Bone marrow (tissue), 2 donors: ENCODE measurements around the gene HEXIM2.
"Not testable (repeated sequence)": the region's sequence is repeated elsewhere in the genome, so short reads cannot be mapped to it uniquely, and the experiment has no call there.

ENCODE experiments used
- DNase-seq, 2 donors: peaks; one replicate each; lab custom pipeline; 2025; lab: John Stamatoyannopoulos, UW

The HEXIM2 gene, protein sequence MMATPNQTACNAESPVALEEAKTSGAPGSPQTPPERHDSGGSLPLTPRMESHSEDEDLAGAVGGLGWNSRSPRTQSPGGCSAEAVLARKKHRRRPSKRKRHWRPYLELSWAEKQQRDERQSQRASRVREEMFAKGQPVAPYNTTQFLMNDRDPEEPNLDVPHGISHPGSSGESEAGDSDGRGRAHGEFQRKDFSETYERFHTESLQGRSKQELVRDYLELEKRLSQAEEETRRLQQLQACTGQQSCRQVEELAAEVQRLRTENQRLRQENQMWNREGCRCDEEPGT

DNA sequence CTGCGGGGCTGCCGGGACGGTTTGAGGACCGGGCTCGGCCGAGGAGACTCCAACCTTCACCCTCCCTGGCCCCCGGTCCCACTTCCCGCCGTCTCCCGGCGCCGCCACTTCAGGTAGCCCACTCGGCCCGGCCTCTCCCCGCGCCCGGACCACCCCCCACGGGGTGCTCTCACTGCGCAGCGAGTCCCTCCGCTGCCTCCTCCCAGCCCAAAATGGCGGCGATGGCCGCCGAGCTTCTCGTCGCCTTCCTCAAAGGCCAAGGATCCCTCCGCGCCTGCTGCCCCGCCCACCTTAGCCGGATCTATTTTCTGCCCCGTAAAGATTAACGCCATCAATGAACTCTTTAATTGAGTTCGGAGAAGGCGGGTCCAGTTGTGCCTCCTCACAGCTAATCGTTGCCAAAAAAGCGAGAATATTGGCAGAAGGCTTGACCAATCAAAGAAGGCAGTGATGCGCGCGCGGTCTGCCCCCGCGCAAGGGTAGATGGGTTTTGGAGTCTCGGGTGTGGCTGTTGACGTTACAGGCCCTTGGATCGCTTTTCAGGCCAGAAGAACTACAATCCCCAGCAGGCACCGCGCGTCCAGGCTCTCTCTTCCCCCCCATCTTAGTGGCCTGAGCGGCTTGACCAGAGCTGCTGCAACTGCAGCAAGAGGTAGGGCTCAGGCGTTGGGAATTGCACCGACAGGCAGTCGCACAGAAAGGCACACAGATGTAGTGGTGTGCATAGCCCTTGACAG, at the start of gene HEXIM2:
HEXIM2 (plus strand) TSS at position 588 of the 737 bp plus-strand sequence. CDS start 919 bp downstream, outside the sequence.
- peak; percentile 92 to 98 for DNase-seq

DNA sequence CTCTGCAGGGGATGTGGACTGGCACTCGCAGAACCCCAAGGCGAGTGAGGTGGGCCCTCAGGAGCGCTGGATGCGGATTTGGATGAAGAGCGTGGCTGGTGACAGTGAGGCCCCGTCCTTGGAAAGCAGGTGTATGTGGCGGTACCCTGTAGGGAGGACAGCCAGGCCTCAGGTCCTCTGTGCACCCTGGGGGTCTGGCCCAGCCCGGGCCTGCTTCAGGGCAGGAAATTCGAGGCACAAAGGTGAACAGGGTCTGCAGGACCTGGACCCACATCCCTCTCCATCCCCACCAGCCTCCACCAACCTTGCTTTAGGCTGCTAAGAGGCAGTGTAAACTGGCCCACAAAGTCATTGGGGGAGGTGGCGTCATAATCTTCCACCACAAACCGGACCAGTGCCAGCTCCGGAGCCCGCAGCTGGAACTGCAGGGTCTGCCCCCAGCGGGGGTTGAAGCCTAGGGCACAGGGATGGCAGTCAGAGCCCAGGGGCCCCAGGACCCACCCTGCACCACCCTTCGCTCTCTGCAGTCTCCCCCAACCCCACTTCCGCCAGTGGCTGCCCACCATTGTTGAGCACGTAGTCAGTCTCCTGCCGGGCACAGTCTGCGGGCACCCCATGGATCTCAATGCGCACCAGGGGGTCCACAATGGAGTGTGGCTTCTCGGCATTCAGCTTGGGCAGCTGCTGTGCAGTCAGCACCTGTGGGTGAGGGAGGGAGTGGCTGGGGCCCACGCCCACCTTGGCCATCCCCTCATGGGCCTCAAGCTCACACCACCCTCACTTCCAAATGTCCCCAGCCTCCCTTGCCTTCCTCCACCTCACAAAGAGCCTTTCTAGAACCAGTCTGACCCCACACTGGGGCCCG, 48.9 kb upstream of the HEXIM2 start:
- no peak for DNase-seq

DNA sequence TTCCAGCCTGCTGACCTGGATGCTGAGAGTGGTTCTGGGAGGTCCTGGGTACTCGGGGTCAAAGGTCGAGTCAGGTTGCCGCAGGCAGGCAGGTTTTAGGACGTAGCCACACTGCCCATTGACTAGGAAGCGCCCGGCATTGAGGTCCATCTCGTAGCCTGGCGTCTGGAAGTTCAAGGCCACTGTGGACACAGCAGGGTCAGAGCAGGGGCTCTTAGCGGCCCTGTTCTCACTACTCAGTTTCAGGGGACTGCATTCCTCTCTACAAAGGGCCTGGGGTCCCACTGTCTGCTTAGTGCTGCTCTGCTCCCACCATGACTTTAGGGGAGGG, 48.3 kb upstream of the HEXIM2 start:
- DNase-seq = no peak

DNA sequence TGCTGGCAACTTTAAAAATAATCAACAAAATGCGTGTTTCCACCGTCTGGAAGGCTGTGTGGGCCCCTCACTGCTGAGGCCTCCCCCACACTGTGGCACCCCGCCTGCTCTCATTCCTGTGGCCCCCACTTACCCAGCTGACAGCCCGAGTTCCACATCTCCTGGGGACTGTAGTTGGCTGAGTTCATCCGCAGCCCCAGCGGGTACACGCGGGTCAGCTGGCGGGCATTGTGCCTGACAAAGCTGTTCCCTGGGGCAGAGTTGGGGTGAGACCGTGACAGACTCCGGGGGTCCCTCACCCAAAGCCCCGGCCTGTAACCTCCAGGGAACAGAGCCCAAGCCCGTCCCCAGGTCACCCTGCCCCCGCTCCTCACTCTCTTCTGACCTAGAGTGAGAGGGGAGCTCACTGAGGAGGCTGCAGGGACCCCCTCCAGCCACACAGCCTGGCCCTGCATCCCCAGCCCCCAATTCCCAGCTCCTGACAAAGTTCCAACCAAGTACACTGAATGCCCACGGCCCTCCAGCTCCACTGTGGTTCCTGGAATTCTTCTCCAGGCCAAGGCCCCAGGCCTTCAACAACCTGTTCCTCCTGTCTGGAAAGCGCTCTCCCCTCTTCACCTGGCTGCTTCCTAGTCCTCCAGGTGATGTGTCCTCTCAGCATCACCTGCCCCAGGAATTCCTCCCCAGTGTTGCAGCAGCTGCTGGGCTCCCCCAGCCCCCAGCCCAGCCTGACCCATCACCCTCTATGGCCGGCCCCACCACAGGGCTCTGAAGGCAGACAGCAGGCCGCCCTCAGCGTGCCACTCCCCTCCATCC, 47.4 kb upstream of the HEXIM2 start:
- DNase-seq = no peak

DNA sequence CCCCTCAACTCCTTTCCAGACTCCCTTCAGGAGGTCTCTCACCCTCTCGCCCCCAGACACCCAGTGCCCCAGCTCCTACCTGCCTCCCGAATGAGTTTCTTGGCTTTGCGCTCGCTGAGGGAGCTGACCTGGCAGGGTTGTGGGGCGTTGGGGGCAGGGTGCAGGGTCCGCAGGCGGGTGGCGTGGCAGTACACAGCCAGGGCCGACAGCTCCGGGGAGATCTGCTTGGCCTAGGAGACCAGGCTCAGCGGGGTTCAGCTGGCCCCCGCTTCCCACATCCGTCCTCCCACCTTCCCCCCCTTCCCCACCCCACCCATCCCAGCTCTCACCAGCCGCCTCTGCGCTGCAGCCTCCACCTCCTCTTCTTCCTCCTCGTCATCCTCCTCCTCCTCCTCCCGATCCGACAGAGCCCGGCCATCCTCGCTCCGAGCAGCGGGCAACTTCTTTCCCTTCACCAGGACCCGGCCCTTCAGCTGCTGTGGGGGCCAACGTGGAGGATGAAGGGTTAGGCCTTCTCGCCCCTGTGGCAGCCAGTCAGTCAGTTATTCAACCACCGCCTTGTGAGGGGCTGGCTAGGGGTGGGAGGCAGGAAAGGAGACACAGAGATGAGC, 46.6 kb upstream of the HEXIM2 start:
- no peak for DNase-seq

DNA sequence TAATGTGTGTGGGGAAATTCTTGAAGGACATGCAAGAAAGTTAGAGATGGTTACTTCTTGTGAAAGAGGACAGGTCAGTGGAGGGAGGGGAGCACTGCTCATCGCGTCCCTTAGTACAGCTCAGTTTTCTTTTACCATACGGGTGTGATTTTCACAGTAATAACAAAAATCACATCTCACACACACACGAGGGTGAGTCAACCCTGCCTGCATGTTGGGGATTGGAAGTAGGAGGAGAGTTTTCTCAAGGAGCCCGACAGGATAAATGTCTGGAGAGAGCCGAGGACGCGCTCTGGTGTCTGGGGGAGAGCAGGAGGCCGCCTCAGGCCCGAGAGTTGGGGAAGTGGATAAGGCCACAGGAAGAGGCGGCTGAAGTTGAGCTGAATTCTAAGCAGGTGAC, 45.8 kb upstream of the HEXIM2 start:
- DNase-seq = no peak

DNA sequence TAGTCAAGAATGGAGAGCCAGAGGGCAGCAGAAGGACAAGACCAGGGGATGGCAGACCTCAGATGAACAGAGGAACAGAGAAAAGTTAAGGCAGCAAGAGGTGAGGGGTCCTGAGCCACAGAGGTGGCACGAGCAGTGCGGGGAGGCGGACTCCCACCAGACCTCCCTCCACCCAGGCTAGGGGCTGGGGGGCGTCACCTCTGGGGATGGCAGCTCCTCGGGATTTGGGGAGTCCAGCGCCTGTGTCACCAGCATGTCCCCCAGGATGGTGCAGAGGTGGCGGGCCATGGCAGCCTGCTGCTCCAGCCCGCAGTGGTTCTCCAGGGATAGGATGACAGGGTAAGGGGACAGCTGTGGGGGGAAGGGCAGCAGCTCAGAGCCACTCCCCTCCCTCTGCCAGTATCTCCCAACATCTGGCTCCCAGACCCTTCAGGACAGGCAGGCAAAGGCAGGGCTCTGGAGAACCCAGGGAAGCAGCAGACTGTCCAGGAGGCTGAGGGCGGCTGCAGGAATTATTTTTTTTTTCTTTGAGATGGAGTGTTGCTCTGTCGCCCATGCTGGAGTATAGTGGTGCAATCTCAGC, 45.1 kb upstream of the HEXIM2 start:
- no peak for DNase-seq

DNA sequence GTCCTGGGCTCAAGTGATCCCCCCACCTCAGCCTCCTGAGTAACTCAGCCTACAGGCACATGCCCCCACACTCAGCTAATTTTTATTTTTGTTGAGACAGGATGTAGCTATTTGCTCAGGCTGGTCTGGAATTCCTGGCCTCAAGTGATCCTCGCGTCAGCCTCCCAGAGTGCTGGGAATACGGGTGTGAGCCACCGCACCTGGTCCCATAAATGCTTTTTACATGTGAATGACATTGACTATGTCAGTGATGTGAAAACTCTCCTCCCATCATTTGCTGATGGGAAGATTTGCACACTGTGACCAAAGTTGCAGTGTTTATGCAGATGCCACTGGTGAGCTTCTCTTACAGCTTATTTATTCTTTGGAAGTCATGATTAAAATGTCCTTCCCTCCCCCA, 44.3 kb upstream of the HEXIM2 start:
- DNase-seq = no peak

DNA sequence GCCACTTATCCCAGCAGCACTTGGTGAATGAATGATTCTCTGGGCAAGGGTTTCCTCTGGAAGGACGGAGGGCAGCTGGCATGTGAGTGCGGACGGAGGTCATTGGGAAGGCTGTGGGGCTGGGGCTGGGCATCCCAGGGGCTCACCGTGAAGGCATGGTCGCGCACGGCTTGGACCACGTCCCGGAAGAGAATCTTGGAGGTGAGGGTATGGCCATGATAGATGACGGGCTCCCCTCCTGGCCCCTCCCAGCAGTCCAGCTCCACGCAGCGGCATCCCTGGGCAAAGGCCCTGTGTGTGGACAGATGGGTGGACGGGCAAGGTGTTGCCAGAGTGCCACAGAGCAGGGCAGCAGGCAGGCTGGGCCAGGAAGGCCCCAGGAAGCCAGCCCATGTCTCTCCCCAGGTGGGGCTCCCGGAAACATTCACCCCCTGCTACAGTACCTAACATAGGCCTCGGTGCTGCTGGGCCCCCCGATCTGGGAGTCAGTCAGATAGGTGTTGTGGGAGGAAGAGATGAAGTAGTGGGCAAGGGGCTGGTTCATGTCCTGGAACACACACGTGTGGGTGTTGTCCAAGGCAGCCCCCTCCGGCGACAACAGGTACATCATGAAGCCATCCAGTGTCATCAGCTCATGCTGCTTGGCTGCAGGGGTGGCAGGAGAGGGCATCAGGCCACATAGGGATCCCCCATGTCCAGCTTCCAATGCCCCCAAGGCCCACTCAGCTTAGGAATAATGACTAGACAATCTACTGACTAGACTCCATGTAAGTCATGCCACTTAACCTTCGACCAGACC, 43.6 kb upstream of the HEXIM2 start:
- no peak for DNase-seq

DNA sequence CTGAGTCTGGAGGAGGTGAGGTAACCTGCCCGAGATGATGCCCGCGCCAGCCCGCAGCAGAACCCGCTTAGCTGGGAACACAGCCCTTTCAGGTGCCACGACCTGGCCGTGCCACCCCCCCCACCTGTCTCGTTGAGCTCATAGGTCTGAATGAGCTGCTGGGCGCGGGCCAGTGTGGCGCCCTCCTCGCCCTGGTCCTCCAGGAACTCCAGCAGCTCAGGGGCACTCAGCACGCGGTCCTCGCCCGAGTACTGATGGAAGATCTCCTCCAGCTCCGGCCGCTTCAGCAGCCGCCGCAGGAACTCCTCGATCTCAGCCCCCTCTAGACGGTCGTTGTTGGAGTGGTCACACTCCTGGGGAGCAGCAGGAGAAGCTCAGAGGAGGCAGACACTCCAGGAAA, 43.0 kb upstream of the HEXIM2 start:
- DNase-seq = no peak

DNA sequence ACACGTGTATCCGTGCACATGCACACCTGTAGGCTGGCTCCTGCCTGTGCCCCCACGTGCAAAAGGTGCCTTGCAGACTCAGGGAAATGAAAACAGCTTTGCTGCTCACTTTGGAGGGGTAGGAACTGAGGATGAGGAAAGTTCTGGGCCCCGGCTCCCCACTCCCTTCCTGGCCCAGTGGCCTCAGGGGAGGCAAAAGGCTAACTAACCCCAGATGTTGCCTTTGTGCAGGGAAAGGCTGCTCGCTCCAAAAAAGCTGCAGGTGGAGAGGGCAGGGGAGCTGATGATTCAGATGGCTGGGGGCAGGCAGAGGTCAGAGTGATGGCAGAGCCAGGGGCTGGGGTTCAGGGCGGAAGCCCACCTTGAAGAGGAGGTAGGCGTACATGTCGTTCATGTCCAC, 41.7 kb upstream of the HEXIM2 start:
- no peak for DNase-seq

DNA sequence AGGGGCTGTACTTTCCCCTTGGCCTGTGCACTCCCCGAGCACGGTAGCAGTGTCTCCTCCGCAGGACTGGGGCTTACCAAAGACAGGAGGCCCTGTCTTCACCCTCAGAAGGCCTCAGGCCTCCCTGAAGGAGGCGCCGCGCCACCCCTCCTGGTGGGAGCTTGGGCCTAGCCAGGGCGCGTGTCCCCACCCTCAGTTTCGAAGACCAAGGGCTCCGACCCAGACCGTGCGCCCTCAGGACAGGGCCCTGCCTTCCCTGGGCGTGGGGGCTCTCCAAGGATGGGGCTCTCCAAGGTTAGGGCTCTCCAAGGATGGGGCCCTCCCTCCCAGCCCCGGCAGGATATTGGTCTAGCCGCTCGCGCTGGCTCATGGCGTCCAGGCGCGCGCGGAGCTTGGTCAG, 41.1 kb upstream of the HEXIM2 start:
- DNase-seq = no peak

DNA sequence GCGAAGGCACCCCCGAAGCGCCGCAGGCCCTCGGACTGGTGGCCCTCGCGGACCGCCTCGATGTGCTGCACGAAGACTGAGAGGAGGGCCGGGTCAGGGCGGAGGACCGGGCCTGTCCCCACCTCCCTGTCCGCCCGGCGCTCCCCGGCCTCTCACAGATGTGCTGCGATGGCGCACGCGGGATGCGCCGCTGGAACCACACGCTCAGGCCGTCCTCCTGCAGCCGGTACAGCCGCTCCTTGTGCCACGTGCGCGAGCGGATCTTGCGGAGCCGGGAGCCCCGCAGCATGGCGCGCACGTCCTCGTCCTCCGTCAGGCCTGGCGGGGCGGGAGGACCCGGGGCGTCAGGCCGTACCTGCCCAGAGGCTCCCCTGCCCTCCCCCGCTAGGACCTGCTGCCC, 40.6 kb upstream of the HEXIM2 start:
- DNase-seq = no peak

DNA sequence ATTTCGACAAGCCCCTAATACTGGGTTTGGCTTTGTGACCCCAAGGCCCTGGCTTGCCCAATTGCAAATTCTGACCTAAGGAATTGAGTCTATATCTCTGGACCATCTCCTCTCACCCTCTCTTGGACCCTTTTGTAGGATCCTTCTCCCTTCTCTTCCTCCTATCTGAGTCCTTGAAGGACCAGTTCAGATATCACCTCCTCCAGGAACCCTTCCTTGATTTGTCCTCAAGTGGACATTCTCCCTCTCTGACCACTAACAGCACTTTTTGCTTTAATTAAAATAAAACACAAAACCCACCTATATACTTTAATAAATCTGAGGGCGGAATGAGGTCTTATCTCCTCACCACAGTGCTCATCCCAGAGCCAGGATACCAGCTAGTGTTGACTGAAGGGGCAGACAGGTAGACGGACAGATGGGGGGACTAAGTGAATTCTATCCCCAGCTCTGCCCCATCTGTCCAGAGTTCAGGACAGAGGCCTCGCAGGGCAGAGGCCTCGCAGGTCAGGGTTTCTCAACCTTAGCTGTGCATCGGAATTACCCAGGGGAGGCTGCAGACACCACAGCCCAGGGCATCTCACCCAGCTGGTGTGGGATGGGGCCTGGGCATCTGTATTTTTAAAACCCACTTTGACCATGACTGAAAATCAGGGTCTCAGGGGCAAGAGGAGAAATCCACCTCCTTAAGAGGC, 38.5 kb upstream of the HEXIM2 start:
- no peak for DNase-seq

DNA sequence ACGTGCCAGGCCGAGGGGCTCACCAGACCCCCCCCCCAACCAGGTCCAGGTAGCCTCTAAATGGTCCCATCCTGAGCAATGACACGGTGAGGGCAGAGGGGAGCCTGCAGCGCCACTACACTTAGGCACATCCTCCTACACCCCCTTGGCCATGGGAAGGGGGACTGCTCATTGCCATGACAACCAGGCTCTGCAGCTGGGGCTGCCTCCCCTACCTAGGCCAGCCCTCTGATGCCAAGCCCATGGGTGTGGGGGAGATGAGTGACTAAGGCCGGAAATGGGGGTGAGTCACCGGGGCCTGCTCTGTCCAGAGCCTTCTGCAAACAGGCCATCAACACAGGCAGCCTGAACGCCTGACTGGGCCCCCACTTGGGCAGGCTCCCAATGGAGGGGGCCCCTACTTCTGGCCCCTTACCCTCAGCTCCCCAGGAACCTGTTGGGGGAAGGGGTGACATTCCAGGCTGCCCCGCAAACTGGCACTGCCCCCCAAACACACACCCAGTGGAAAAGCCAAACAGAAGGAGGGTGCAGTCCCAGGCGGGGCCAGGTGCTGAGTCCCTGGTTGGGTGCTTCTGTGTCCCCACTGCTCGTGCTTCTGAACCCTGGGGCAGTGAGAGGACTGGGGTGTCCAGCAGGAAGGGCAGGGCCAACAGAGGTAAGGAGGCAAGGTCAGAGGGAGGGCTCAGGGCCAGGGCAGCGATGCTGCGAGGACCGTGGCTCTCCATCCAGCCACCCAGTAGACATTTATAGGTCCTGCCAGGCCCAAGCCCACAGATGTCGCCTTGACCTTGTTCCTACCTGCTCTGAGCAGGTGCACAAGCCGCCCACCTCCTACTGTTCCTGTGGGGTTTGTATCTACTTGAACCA, 37.5 kb upstream of the HEXIM2 start:
- peak; percentile 52 to 91 for DNase-seq

DNA sequence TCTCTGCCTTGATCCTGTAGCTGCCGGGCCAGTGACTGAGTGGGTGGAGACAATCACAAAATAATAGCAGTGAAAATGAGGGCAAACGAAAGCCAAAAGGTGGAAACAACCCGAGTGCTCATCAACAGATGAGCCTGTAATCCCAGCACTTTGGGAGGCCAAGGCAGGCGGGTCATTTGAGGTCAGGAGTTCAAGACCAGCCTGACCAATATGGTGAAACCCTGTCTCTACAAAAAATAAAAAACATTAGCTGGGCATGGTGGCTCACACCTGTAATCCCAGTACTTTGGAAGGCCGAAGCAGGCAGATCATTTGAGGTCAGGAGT, 36.9 kb upstream of the HEXIM2 start:
- not testable (repeated sequence) for DNase-seq

DNA sequence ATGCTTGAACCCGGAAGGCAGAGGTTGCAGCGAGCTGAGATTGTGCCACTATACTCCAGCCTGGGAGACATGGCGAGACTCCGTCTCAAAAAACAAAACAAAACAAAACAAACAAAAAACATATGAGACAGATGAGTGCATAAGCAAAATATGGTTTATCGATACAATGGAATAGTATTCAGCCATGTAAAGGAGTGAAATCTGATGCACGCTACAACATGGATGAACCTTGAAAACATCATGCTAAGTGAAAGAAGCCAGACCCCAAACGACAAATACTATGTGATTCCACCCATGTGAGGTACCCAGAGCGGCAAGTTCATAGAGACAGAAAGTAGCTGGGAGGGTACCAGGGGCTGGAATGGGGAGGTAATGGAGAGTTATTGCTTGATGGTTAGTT, 36.2 kb upstream of the HEXIM2 start:
- no peak for DNase-seq

DNA sequence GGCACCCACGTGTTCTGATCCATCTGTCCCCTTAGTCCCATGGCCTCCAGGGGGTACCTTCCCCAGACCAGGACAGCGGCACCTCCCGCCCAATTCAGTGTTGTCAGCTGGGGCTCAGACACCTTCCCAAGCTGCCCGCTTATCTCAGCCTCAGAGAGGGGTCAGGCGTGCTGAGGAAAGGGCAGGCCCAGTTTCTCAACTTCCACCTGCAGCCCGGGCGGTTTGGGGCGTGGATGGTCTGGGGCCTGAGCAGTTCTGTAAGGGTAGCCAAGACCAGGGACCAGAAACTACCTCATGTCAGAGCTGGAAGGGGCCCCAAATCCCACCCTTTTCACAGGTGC, 34.5 kb upstream of the HEXIM2 start:
- no peak for DNase-seq
